Measurements from ENCODE around the gene CALCB. TPM values are rescaled to one million over a fixed set of nuclear protein-coding genes. Genes with fewer than 3 reads are reported as not detected.

Gene CALCB
- total RNA-seq, 1 experiment from 2014 or later = not detected

GRCh38 chr11:15119352-15119751 is 46.0 kb downstream of the CALCB start:
- H3K14ac ChIP-seq (ENCODE audit: insufficient read depth, low read length) = no peak overlapping the region
- H2BK15ac ChIP-seq (ENCODE audit: low read depth, low read length) = no peak overlapping the region
- Mint-ChIP-seq H3K4me1 (peaks cover 3 to 4% of the 10 kb centered on the region in 2 experiments), H3K36me3 (ENCODE audit: insufficient read depth in 1 of 3, low read depth in 3 of 3) (no peaks in the 10 kb centered on the region), H3K27me3 (ENCODE audit: low read depth) (peaks cover 40% of the 10 kb centered on the region), H3K27ac (no peak overlapping the region; a peak in 1 of 7 replicates), H3K4me3 (no peak overlapping the region), H3K9me3 (no peaks in the 10 kb centered on the region; a peak in 1 of 5 replicates)
- no peak overlapping the region for H3K56ac ChIP-seq (ENCODE audit: insufficient read length, low read depth, low read length)
- no peak overlapping the region for H2BK5ac ChIP-seq (ENCODE audit: insufficient read length, low read length)
- H4K8ac ChIP-seq (replicated peaks; ENCODE audit: insufficient read length, low read depth, low read length) = no peak overlapping the region
- H4K5ac ChIP-seq (ENCODE audit: insufficient read length, low read depth, low read length) = no peak overlapping the region
- TF ChIP-seq CTCF (conservative IDR thresholded peaks at IDR 0.05) = no peak
- no peak overlapping the region for H3K18ac ChIP-seq (ENCODE audit: insufficient read length, low read depth, low read length)
- no peak overlapping the region for H2BK12ac ChIP-seq (ENCODE audit: insufficient read length, low read depth, low read length)
- no peak for DNase-seq
- no peak overlapping the region for H3K4ac ChIP-seq (ENCODE audit: low read depth, low read length)
- H3K79me2 ChIP-seq (ENCODE audit: insufficient read depth, low read length) = no peaks in the 10 kb centered on the region
- H2AK5ac ChIP-seq (ENCODE audit: insufficient read length, low read length) = no peak overlapping the region
- no peak overlapping the region for H2AFZ ChIP-seq (ENCODE audit: low read length)
- peaks cover 3% of the 10 kb centered on the region for H3K23me2 ChIP-seq (ENCODE audit: insufficient read length, low read depth, low read length, poor library complexity, severe bottlenecking)
- no peak overlapping the region for H4K91ac ChIP-seq (ENCODE audit: insufficient read length, low read depth, low read length)
- H4K20me1 ChIP-seq (ENCODE audit: control insufficient read depth, insufficient read depth, insufficient read length) = no peaks in the 10 kb centered on the region
- no peaks in the 10 kb centered on the region for H3K4me1 ChIP-seq (ENCODE audit: insufficient read depth, low read length)
- H3K4me2 ChIP-seq (ENCODE audit: insufficient read depth, insufficient read length, low read length) = no peak overlapping the region
- no peak overlapping the region for H3T11ph ChIP-seq (ENCODE audit: low read length)
- no peak overlapping the region for H3K9ac ChIP-seq (ENCODE audit: extremely low read depth, insufficient read length, low read length)
- no peaks in the 10 kb centered on the region for H3K9me3 ChIP-seq (ENCODE audit: control insufficient read depth, low read depth, low read length)
- peaks cover 5% of the 10 kb centered on the region; the same call in 1 of the 2 replicates for H3K27me3 ChIP-seq (ENCODE audit: insufficient read depth, low read length)
- H2BK20ac ChIP-seq (ENCODE audit: low read depth, low read length, poor library complexity, severe bottlenecking) = no peak overlapping the region
- WGBS (ENCODE audit: extremely low coverage, insufficient read length, low lambda C conversion rate) = no CpG with 5 or more reads among the region's 4 CpGs
- no peaks in the 10 kb centered on the region for H3K79me1 ChIP-seq (ENCODE audit: insufficient read depth, low read depth, low read length, poor library complexity, severe bottlenecking)
- H2BK120ac ChIP-seq (ENCODE audit: low read depth, low read length, poor library complexity, severe bottlenecking) = no peak overlapping the region
- no peak overlapping the region for H3K23ac ChIP-seq (ENCODE audit: insufficient read length, low read depth, low read length)
- no peak overlapping the region for H3K27ac ChIP-seq (ENCODE audit: insufficient read length, low read depth, low read length)
